ENCODE results near the gene SSU72.
A peak's percentile ranks its signal among the peaks of the same experiment; 100 is the strongest.
"Not testable (repeated sequence)": the region's sequence is repeated elsewhere in the genome, so short reads cannot be mapped to it uniquely, and the experiment has no call there.

SSU72 gene

GRCh38 chr1:1505366-1505798 lies 69.3 kb downstream of the SSU72 start:
- not testable (repeated sequence) for DNase-seq (ENCODE audit: low read depth in 2 of 2)

GRCh38 chr1:1504777-1505365 lies 69.8 kb downstream of the SSU72 start:
- peak in 1 of 2 donors; percentile 35 for DNase-seq (ENCODE audit: low read depth in 2 of 2)

- not testable (repeated sequence) for DNase-seq (ENCODE audit: low read depth in 2 of 2)
Measured at GRCh38 chr1:1495461-1495975, 79.1 kb downstream of the SSU72 start.

GRCh38 chr1:1494311-1494710 lies 80.4 kb downstream of the SSU72 start:
- not testable (repeated sequence) for DNase-seq (ENCODE audit: low read depth in 2 of 2)
